ENCODE data around the gene CD52.

Gene CD52, protein sequence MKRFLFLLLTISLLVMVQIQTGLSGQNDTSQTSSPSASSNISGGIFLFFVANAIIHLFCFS

DNA sequence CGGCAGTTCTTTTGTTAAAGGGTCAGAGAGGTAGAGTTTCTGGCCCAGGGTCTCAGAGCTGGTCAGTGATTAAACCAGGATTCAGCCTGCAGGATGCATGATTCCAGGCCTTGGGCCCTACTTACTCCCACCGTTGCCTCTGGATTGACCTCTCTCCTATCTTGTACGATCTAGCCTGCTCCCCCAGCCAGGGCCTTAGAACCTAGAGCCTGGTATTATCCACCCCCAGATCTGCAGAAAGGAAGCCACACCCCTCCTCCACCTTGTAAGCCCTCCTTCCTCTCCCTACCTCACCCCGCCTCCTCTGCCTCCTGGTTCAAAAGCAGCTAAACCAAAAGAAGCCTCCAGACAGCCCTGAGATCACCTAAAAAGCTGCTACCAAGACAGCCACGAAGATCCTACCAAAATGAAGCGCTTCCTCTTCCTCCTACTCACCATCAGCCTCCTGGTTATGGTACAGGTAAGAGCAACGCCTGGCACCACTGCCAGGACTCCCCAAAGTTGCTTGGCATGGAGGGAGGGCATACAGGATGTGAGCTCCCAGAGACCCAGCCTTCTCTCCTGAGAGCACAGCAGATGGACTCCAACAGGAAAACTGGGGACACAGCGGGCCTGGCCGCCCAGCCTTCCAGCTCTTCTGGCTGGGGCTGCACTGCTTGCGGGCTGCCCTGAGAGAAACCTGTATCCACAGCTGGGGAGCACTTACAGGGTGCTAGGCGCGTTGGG lies at the start of gene CD52:
Gene CD52 (plus strand): TSS at position 347 of the 726 bp plus-strand sequence. CDS start 60 bp downstream, at position 407.
- DNase-seq (ENCODE audit: low read depth in 2 of 2), result peak in 1 of 2 donors; percentile 66

DNA sequence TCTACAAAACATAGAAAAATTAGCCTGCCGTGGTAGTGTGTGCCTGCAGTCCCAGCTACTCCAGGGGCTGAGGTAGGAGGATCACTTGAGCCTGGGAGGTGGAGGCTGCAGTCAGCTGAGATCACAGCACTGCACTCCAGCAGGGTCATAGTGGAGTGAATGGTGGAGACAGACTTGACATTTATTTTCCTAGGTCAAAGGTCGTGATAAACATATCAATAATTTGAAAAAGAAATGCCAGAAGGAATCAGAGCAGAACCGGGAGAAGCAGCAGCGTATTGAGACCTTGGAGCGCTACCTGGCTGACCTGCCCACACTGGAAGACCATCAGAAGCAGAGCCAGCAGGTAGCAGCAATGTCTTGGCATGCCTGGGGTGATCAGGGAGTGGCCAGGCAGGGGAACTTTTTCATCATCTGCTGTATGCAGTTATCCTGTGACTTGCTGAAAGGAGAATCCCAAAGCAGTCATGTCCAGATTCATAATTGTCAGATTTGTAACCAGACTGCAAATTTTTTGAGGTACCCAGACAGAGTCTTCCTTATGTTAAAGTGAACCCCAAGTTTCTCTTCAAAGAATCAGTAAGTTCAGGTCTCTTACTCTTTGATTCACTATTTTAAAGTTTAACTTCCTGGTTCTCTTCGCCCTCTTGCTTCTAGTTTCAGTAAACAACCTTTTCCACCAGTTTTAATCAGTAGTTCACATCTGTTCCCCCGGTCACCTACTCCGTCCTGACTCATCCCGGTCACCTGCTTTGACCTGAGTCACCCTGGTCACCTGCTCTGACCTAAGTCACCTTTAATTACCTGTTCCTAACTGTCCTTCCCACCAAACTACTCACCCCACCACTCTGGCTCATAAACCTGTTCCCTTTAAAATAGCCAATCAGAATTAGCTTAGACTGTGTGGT lies 49.2 kb upstream of the CD52 start:
- DNase-seq (ENCODE audit: low read depth in 2 of 2), result no peak

DNA sequence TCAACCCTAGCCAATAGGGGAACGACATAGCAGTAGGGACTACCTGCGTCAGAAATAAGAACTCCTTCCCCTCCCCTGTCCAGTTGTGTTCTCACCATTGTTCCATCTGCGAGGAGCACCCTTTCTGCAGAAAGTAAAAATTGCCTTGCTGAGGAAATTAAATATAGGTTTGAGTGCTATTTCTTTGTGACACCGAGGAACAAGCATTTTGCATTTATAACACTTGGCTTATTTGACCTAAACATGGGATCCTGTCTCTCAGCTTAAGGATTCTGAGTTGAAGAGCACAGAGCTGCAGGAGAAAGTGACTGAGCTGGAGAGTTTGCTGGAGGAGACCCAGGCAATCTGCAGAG lies 48.6 kb upstream of the CD52 start:
- DNase-seq (ENCODE audit: low read depth in 2 of 2), result no peak

DNA sequence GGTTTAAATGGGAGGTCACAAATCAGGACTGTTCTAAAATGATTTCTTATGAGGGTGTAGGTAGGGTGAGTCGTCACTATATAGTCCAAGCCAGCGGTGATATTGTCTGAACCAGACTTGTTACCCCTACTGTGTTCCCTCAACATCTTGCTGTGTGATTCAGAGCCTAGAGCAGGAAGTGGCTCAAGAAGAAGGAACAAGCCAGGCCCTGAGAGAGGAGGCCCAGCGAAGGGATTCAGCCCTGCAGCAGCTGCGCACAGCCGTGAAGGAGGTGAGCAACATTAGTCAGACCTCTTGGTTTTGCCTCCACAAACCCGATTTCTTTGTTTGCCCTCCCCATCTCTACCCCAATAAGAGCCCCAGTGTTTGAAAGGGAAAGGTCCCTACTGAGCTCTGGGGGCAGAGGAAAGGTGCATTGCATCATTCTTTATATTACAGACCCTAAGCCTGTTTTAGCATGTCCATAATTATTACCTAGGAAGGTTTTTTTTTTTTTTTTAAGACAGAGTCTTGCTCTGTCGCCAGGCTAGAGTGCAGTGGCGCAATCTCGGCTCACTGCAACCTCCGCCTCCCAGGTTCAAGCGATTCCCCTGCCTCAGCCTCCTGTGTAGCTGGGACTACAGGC lies 42.8 kb upstream of the CD52 start:
- no peak for DNase-seq (ENCODE audit: low read depth in 2 of 2)

DNA sequence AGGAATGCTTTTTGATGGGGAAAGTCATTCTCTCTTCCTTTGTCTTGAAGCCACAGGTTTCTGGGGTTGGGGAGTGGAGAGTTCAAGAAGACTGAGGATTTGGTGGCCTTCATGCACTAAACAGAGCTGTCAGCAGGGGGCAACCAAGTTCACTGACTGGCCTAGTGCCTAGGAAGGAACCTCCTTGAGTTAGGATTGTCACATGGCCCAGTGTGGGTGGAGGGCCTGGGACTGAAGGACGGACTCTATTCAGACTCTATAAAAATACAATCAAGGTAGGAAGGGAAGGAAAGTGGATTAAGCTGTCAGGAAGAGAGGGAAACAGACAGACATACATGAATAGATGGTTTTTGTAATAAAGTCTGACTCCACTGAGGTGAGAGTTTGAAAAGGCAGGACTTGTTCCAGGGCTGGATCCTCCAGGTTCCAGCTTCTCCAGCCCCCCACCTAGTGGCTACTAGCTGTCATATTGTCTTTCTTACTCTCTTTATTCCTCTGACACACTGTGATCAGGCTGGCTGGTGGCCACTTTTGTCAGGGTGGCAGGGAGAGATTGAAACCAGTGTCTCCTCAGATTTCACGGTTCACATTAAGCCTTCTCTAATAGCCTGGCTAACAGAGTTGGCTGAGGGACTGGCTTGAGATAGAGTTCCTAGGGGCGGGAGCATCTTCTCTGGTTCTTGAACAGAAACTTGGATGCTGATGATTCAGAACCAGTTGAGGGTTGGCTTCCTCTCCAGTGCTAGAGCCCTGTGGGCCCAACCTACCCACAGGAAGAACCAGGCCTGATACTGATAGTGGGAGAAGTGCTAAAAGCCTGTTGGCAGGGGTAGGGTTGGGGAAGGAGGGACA lies 42.0 kb upstream of the CD52 start:
- peak; percentile 72 to 73 for DNase-seq (ENCODE audit: low read depth in 2 of 2)

DNA sequence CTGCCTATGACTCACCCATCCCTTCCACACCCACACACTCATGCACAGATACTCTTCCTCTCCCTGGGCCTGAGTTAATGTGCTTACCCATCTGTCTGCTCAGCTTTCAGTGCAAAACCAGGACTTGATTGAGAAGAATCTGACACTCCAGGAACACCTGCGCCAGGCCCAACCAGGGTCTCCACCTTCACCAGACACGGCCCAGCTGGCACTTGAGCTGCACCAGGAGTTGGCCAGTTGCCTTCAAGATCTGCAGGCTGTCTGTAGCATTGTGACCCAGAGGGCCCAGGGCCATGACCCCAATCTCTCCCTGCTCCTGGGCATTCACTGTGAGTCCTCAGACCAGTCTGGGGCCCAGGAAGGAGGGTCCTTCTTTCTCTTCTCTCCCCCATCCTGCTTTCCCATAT lies 41.3 kb upstream of the CD52 start:
- no peak for DNase-seq (ENCODE audit: low read depth in 2 of 2)

DNA sequence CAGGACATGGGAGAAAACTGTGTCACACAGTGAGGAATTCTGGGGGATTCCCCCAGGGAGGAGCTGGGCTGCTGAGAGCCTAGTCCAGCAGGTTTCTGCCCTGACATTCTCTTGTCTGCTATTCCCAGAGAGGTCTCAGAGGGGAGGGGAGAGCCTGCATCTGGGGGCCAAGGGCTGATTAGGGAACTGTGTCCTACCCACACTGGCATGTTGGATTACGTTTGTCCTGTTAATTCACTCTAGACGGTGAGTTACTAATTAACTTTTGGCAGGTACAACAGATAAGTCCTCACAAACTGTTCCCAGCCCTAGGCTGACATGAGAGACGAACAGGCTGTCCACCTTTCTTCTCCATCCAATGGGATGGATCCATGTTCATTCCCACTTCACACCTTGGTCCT lies 40.5 kb upstream of the CD52 start:
- DNase-seq (ENCODE audit: low read depth in 2 of 2), result no peak

DNA sequence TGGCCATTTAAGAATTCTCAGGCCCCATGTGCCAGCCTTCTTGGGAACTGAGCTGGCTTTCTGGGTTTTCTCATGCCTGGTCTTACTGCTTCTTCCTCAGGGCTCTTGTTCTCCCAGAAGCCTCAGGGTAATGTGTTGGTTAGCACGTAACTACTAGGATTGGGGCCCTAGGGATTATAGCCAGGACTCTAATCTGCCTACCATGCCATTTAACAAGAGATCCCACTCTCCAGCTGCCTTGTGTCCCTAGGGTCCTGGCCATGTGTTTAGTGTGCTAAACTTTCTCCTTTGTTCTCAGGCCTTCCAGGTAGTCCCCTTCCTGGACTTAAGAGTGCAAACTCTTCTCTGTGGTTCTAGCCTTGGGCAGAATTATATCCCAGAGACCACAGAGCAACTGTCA lies 40.0 kb upstream of the CD52 start:
- no peak for DNase-seq (ENCODE audit: low read depth in 2 of 2)

DNA sequence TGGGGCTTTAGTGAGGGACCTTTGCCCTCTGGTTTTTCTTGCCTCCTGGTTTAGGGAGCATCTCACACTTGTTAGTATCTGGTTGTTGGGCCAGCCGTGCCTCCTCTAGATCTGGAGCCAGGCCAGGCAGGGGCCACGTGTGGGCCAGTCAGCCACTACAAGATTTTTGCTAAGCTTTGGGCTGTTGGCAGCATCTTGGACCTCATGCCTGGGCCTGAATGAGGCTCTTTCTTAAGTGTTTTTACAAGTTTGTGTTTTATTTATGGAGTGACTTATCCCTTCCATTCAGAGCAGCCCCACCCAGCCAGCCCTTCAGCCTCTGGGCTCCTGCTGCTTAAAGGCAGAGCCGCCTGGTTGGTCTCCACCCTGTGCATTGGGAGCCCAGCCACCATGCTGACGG lies 39.5 kb upstream of the CD52 start:
- DNase-seq (ENCODE audit: low read depth in 2 of 2), result no peak

DNA sequence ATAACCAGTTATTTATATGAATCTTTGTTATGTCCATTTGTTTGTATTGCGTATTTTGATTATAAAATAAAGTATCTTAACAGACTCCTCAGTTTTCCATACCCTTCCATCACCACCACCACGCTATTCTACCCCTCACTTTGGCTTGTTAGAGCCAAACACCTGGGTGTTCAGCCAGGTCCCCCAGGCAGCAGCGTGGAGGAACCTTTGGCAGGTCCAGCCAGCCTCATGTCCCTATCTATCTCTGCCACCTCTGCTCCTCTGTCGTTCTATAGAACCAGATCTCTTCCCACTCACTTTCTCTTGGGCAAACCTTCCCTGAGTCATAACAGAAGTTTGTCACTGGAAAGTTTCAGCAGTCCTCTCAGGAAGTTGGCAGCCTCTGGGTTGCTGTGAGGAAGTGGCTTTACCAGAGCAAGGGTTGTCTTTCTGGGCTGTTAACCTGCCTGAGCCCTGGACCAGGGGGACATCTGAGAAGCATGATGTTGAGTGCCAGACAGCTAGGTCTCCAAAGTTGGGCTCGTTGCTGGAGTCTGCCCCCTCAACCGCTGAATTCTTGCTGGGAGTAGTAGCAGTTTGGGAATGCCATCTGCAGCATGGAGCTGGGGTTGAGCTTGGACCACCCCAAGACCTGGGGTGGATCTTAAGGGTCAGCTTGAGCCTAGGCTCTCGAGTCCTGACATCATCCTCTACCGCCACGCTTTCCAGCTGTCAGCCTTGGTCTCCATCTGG lies 38.9 kb upstream of the CD52 start:
- DNase-seq (ENCODE audit: low read depth in 2 of 2), result no peak

DNA sequence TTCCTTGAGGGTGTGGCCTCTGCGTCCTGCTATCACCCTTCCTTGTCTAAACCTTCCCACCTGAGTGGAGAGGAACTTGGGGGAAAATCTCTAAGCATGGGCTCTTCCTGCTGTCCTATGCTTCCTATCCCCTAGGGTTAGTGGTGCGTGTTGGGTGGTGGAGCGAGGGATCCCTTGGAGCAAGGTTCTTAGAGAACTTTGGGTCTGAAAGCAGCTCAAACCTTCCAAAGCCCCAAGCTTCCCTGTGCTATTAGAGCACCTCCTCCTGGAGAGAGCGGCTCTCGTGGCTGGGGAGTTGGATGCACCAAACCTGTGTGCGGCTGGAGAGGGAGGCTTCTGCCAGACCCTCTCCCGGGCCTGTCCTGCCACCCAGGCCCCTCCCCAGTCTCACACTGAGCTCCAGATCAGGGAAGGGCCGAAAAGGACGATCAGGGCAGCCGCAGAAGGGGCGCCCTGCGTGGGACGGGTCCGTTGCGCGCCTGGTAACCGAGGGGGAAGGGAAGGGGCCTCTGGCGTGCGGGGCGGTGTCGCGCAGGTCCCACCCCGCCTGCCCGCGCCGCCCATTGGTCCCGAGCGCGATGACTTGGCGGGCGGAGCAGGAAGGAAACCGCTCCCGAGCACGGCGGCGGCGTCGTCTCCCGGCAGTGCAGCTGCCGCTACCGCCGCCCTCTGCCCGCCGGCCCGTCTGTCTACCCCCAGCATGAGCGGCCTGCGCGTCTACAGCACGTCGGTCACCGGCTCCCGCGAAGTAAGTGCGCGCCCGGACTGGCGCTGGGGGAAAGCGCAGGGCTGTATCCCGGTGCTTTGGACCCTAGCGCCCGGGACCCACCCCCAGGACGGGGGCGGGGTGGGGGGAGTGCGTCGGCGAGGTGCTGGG lies 38.1 kb upstream of the CD52 start, which contains the start of gene SH3BGRL3:
Gene SH3BGRL3 (plus strand): TSS at position 631 of the 877 bp plus-strand sequence. CDS start 70 bp downstream, at position 701.
- DNase-seq (ENCODE audit: low read depth in 2 of 2), result peak; percentile 76 to 82

DNA sequence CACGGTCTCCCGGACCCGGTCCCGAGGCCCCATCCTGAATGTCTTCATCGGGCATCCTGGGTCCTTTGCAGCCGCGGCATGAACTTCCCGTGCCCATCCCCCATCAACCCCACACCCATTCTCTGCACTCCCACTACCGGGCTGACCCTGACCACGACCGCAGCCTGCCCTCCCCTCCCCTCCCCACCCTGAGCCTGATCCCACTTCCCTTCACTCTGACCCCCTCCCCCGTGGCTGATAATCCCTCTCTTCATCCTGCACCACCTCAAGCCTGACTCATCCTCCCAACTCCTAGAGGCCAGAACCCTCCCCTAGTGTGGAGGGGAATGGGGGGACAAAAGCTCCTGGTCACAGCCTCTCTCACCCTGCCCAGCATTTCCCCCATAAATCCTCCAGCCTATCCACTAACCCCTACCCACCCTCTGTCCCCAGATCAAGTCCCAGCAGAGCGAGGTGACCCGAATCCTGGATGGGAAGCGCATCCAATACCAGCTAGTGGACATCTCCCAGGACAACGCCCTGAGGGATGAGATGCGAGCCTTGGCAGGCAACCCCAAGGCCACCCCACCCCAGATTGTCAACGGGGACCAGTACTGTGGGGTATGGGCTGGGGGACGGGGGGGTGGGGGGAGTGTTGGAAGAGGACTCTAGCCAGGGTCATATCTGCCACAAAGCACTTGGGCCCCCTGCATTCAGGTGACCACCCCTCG lies 37.3 kb upstream of the CD52 start:
- DNase-seq (ENCODE audit: low read depth in 2 of 2), result no peak

DNA sequence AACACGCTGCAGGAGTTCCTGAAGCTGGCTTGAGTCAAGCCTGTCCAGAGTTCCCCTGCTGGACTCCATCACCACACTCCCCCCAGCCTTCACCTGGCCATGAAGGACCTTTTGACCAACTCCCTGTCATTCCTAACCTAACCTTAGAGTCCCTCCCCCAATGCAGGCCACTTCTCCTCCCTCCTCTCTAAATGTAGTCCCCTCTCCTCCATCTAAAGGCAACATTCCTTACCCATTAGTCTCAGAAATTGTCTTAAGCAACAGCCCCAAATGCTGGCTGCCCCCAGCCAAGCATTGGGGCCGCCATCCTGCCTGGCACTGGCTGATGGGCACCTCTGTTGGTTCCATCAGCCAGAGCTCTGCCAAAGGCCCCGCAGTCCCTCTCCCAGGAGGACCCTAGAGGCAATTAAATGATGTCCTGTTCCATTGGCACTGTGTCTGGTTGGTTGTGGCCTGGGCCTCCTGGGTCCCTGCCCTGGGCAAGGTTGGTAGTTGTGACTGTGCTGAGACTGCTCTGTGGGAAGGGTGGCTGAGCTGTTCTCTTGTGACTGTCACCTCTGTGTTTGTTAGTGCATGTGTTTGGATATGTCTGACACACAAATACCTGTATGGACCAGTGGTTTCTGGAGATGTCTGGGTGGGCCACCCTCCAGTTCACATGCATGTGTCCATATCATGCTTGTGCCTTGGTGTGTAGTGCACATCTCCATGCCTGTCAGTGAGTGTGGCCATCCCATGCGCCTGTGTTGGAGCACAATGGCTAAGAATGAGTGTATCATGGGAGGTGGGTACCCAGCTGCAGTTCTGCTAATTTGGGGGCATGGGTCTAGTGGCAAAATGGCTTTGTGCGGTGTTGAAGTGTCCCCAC lies 36.4 kb upstream of the CD52 start:
- no peak for DNase-seq (ENCODE audit: low read depth in 2 of 2)

DNA sequence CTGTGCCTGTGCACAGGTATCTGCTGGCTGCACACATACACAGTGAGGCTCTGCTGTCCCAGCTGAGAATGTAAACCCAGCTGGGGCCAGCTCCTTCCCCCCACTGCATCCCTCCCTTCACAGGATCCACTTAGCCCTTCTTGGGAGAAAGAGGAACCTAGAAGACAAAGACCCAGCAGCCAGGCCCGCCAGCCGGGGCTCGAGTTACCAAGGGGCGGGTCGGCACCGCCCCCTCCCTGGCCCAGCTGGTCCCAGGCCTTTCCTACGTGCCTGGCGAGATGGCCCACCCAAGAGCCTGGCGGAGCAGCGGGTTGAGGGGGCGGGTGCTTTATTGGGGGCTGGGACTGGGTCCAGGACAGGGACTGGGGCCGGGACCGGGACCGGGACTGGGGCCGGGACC lies 35.8 kb upstream of the CD52 start:
- DNase-seq (ENCODE audit: low read depth in 2 of 2), result no peak

DNA sequence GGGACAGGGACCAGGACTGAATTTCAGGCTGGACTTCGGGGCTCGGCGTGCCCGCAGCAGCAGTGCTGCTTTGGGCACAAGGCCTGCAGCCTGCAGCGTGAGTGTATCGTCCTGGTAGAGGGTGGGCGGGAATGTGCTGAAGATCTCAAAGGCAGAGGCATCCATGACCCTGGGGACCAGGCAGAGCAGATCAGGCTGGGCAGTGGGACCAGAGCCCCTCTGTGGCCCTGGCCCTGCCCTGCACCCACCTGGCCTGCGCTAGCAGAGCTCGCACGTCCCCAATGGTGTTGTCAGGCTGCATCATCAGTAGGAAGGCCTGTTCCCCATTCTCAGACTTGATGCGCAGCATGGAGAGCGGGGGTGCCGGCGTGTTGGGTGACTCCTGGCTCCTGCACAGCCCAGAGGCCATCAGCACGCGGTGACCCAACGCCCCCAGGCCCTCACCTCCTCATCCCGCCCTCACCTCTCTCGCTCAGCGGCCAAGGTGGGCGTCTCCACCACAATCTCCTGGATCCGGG lies 35.3 kb upstream of the CD52 start:
- DNase-seq (ENCODE audit: low read depth in 2 of 2), result no peak

DNA sequence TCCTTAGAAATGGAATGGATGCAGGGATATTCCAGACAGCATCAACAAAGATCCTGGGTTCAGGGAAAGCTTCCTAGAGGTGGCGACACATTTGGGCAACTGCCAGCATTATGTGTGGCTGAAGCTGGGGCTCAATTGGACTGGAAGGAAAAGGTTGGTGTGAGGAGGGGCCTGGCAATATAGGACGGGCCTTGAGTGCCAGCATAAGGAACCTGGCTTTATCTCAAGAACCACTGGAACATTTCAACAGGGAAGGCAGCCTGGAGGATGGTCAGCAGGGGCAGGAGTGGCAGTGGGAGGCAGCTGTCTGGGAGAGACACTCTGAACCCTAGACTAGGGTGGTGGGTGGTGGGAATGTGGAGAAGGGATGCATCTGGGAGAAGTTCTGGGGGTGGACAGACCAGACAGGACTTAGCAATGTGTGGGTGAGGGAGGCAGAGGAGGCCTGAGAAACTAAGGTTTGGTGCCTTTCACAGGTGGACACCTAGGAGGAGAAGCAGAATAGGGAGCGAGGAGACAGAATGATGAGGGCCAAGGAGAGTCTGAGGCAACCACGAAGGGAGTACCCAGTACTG lies 34.4 kb upstream of the CD52 start:
- DNase-seq (ENCODE audit: low read depth in 2 of 2), result no peak

DNA sequence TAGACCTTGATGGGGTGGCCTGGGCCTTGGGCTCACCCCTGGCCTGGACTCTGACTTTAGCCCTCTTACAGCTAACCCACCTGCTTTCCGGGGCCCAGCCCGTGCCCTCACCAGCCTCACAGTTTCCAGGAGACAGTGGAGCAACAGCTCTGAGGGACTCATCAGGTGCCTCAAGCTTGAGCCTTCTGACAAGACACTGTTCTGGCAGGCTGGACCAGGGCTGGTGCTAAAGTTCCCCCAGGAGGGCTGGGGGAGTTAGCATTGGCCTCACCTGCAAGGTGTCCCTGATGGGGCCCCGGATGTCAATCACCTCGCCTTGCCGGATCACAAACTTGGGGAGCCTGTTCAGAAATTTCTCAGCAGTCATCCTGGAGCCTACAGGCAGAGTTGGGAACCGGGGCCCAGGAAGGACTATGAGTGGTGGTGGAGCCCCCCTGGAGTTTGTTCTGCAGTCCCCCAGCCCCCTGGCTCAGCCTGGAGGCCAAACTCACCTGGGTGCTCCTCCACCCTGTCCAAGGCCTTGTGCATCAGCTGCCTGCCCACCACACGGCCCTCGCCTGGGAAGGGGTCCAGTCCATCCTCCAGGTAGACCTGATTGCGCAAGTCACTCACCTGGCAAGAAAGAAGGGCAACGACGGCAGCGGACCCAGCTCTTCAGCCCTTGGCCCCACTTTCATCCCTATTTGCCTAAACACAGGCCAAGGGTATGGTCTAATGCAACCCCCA lies 33.7 kb upstream of the CD52 start:
- DNase-seq (ENCODE audit: low read depth in 2 of 2), result no peak
